ENCODE results near the gene MINDY1. TPM values are rescaled to one million over a fixed set of nuclear protein-coding genes. Genes with fewer than 3 reads are reported as not detected.

MINDY1 gene
- total and polyA plus RNA-seq, 9 of the 15 experiments (the other 6 are each of a cell fraction or from before 2014, with no cell fraction given) = 0.49 to 11.0 (median 6.0) TPM

GRCh38 chr1:151054971-151055547 lies 48.4 kb upstream of the MINDY1 start (continued):
- no peak for TF ChIP-seq ATF6 (CRISPR knock-in tag; IDR thresholded peaks at IDR 0.05)
- TF ChIP-seq NFYB (IDR thresholded peaks at IDR 0.05; ENCODE audit: extremely low read depth, insufficient read length) = no peak
- TF ChIP-seq NR2C2 (CRISPR knock-in tag; IDR thresholded peaks at IDR 0.05) = no peak
- TF ChIP-seq NR2C2 (tag; IDR thresholded peaks at IDR 0.05) = peak; percentile 46; the same call in 1 of the 2 replicates
- peak; percentile 22 for TF ChIP-seq TAF9B (IDR thresholded peaks at IDR 0.05; ENCODE audit: partially characterized antibody)
- no peak for TF ChIP-seq CBX5 (IDR thresholded peaks at IDR 0.05; ENCODE audit: borderline replicate concordance, low read depth)
- no peak for TF ChIP-seq NELFE (IDR thresholded peaks at IDR 0.05; ENCODE audit: insufficient read depth, insufficient read length)
- no peak for TF ChIP-seq CUX1 (CRISPR knock-in tag; IDR thresholded peaks at IDR 0.05)
- peak; percentile 82 for TF ChIP-seq ZNF592 (IDR thresholded peaks at IDR 0.05)
- no peak for TF ChIP-seq CBX1 (IDR thresholded peaks at IDR 0.05; ENCODE audit: low read depth)
- TF ChIP-seq HOMEZ (CRISPR knock-in tag; IDR thresholded peaks at IDR 0.05) = no peak
- TF ChIP-seq ZNF589 (CRISPR knock-in tag; IDR thresholded peaks at IDR 0.05; ENCODE audit: low read depth) = peak; percentile 43; the same call in 1 of the 2 replicates
- no peak for TF ChIP-seq PTBP1 (IDR thresholded peaks at IDR 0.05; ENCODE audit: low read depth, low read length)
- no peak for TF ChIP-seq HOXB6 (CRISPR knock-in tag; IDR thresholded peaks at IDR 0.05; ENCODE audit: borderline replicate concordance)
- TF ChIP-seq ZFP36 (IDR thresholded peaks at IDR 0.05; ENCODE audit: low read depth, low read length, partially characterized antibody) = no peak

All from K562 (cell line).